IMR-90 (cell line): ENCODE data around the gene PISD. TPM values are rescaled to one million over a fixed set of nuclear protein-coding genes. Genes with fewer than 3 reads are reported as not detected.

Source experiments
- ATAC-seq: fragments of 200-7000 bp; cut with Tn5 transposase; 2 replicates; pipeline ENCODE4 v1.9.1; 2020; ENCODE audit warnings: low read depth, mild to moderate bottlenecking, moderate library complexity
- BruUV-seq: library from RNA; stranded (reverse); fragments of 400-500 nt; replicated peaks from 2 replicates; lab custom pipeline; 2021; lab: Mats Ljungman, UMichigan
- CTCF ChIA-PET: fragments of 300-600 bp; formaldehyde crosslinking; extraction: SDS; loops from one replicate; lab custom pipeline; 2021; ENCODE audit warnings: antibody characterized with exemption; lab: Yijun Ruan, JAX
- POLR2A ChIA-PET: fragments of 300-600 bp; sonication (Branson Sonifier 250); formaldehyde crosslinking; loops from one replicate; lab custom pipeline; 2022; ENCODE audit warnings: antibody characterized with exemption; ENCODE audit not compliant: unreplicated experiment; lab: Charles Lee
- DNase-seq: peaks from one replicate; pipeline ENCODE4 v3.0.0; 2013
- H2AFZ ChIP-seq: replicated peaks from 2 replicates; pipeline ENCODE3; 2013; ENCODE audit warnings: low read length, mild to moderate bottlenecking; ENCODE audit not compliant: poor library complexity
- H2AK5ac ChIP-seq: 2 replicates; pipeline ENCODE4 v1.6.1; 2013; ENCODE audit warnings: low read depth, low read length, inconsistent platforms
- H2AK9ac ChIP-seq: replicated peaks from 2 replicates; pipeline ENCODE3; 2013; ENCODE audit warnings: mild to moderate bottlenecking, low read depth, low read length, moderate library complexity; ENCODE audit not compliant: poor library complexity
- H2BK120ac ChIP-seq: 2 replicates; pipeline ENCODE4 v1.6.1; 2013; ENCODE audit warnings: low read depth, low read length, inconsistent platforms
- H2BK15ac ChIP-seq: 3 replicates; pipeline ENCODE4 v1.6.1; 2013; ENCODE audit warnings: low read depth, low read length, inconsistent platforms
- H2BK20ac ChIP-seq: 2 replicates; pipeline ENCODE4 v1.6.1; 2013; ENCODE audit warnings: low read depth, mild to moderate bottlenecking, inconsistent platforms, low read length, moderate library complexity
- H2BK5ac ChIP-seq: 2 replicates; pipeline ENCODE4 v1.6.1; 2013; ENCODE audit warnings: mild to moderate bottlenecking, low read depth, low read length, inconsistent platforms; ENCODE audit not compliant: poor library complexity, severe bottlenecking
- H3K14ac ChIP-seq: replicated peaks from 2 replicates; pipeline ENCODE4 v1.6.1; 2013; ENCODE audit warnings: low read depth, low read length, inconsistent platforms
- H3K18ac ChIP-seq: 2 replicates; pipeline ENCODE4 v1.6.1; 2013; ENCODE audit warnings: low read depth, low read length, control low read depth
- H3K23ac ChIP-seq: 2 replicates; pipeline ENCODE4 v1.6.1; 2013; ENCODE audit warnings: low read depth, low read length, inconsistent platforms
- H3K27ac ChIP-seq: 2 replicates; pipeline ENCODE4 v1.5.1; 2013; ENCODE audit warnings: mild to moderate bottlenecking, control low read depth, low read length; ENCODE audit not compliant: insufficient read depth
- H3K27me3 ChIP-seq: 2 replicates; pipeline ENCODE4 v1.6.1; 2013; ENCODE audit warnings: low read length; ENCODE audit not compliant: control insufficient read depth, insufficient read depth
- H3K36me3 ChIP-seq: 2 replicates; pipeline ENCODE4 v1.6.1; 2013; ENCODE audit warnings: low read length, mixed read lengths; ENCODE audit not compliant: control insufficient read depth, insufficient read depth
- H3K4ac ChIP-seq: 2 replicates; pipeline ENCODE4 v1.6.1; 2013; ENCODE audit warnings: low read depth, low read length, inconsistent platforms
- H3K4me1 ChIP-seq: 2 replicates; pipeline ENCODE4 v1.6.1; 2013; ENCODE audit warnings: low read length, mixed read lengths; ENCODE audit not compliant: control insufficient read depth, insufficient read depth
- H3K4me2 ChIP-seq: 2 replicates; pipeline ENCODE4 v1.6.1; 2013; ENCODE audit warnings: low read depth, mild to moderate bottlenecking, control low read depth, low read length, moderate library complexity
- H3K4me3 ChIP-seq: 2 replicates; pipeline ENCODE4 v1.5.1; 2013; ENCODE audit warnings: low read depth, mild to moderate bottlenecking, control low read depth, low read length, moderate library complexity; ENCODE audit not compliant: insufficient read depth
- H3K56ac ChIP-seq: 2 replicates; pipeline ENCODE4 v1.6.1; 2013; ENCODE audit warnings: low read length, inconsistent platforms; ENCODE audit not compliant: insufficient read depth; ENCODE audit errors: extremely low read depth
- H3K79me1 ChIP-seq, 2 experiments: 2 replicates each; pipeline ENCODE4 v1.6.1; 2013; ENCODE audit warnings: low read length in 2 of 2, inconsistent platforms in 1 of 2, low read depth in 1 of 2
- H3K9ac ChIP-seq: 2 replicates; pipeline ENCODE4 v1.6.1; 2013; ENCODE audit warnings: low read depth, low read length, control low read depth
- H3K9me1 ChIP-seq: 2 replicates; pipeline ENCODE4 v1.6.1; 2013; ENCODE audit warnings: low read length, inconsistent platforms; ENCODE audit not compliant: insufficient read depth
- H3K9me3 ChIP-seq: 2 replicates; pipeline ENCODE4 v1.6.1; 2013; ENCODE audit warnings: low read length; ENCODE audit not compliant: control insufficient read depth, insufficient read depth
- H4K20me1 ChIP-seq: 2 replicates; pipeline ENCODE4 v1.6.1; 2013; ENCODE audit warnings: low read length, inconsistent platforms; ENCODE audit not compliant: insufficient read depth
- H4K5ac ChIP-seq: 2 replicates; pipeline ENCODE4 v1.6.1; 2013; ENCODE audit warnings: mild to moderate bottlenecking, low read depth, low read length, control low read depth
- H4K8ac ChIP-seq, 2 experiments: 2 replicates each; pipeline ENCODE4 v1.6.1; 2013; ENCODE audit warnings: low read depth in 2 of 2, low read length in 2 of 2, control low read depth in 1 of 2, inconsistent platforms in 1 of 2
- H4K91ac ChIP-seq: 2 replicates; pipeline ENCODE4 v1.6.1; 2013; ENCODE audit warnings: low read depth, low read length, inconsistent platforms; ENCODE audit not compliant: insufficient read depth
- CEBPB ChIP-seq: IDR thresholded peaks from 2 replicates; pipeline ENCODE4 v1.6.1; 2012; ENCODE audit warnings: low read depth, low read length, improper control_type of control experiment
- CHD1 ChIP-seq: IDR thresholded peaks from 2 replicates; pipeline ENCODE4 v1.6.1; 2012; ENCODE audit warnings: low read depth, low read length, improper control_type of control experiment
- FOS ChIP-seq: fragments of 150-350 bp; IDR thresholded peaks from 2 replicates; pipeline ENCODE4 v1.6.1; 2016; ENCODE audit warnings: low read depth, low read length
- MAFK ChIP-seq: IDR thresholded peaks from 2 replicates; pipeline ENCODE4 v1.6.1; 2012; ENCODE audit warnings: low read depth, low read length, improper control_type of control experiment
- MAZ ChIP-seq: IDR thresholded peaks from 2 replicates; pipeline ENCODE4 v1.6.1; 2012; ENCODE audit warnings: low read depth, mild to moderate bottlenecking, low read length, improper control_type of control experiment, moderate library complexity, borderline replicate concordance
- MXI1 ChIP-seq: IDR thresholded peaks from 2 replicates; pipeline ENCODE4 v1.6.1; 2012; ENCODE audit warnings: low read depth, mild to moderate bottlenecking, low read length, moderate library complexity, borderline replicate concordance
- NFE2L2 ChIP-seq: fragments of 150-350 bp; IDR thresholded peaks from 2 replicates; pipeline ENCODE4 v1.6.1; 2016; ENCODE audit warnings: low read depth, mild to moderate bottlenecking, low read length
- RAD21 ChIP-seq: IDR thresholded peaks from 2 replicates; pipeline ENCODE4 v1.6.1; 2012; ENCODE audit warnings: low read length, improper control_type of control experiment
- RCOR1 ChIP-seq: IDR thresholded peaks from 2 replicates; pipeline ENCODE4 v1.6.1; 2012; ENCODE audit warnings: mild to moderate bottlenecking, low read length, improper control_type of control experiment; ENCODE audit not compliant: insufficient replicate concordance
- RFX5 ChIP-seq: IDR thresholded peaks from 2 replicates; pipeline ENCODE4 v1.8.0; 2012; ENCODE audit warnings: low read depth, mild to moderate bottlenecking, low read length, moderate library complexity
- SMC3 ChIP-seq: fragments of 150-350 bp; IDR thresholded peaks from 2 replicates; pipeline ENCODE4 v1.6.1; 2016; ENCODE audit warnings: low read depth, mild to moderate bottlenecking, antibody characterized with exemption, low read length, moderate library complexity
- WGBS, 2 experiments: methylation state at CpG; one replicate each; pipeline versions ENCODE4 v1.1.5 to v1.1.7; 2013; ENCODE audit warnings: missing lambda C conversion rate in 2 of 2; ENCODE audit not compliant: insufficient read length in 1 of 2; ENCODE audit errors: extremely low coverage in 2 of 2; 5-methylcytosine and 5-hydroxymethylcytosine counted together
- dilution Hi-C: fragments of 300-500 bp; cut with HindIII; formaldehyde crosslinking; loops from one replicate; pipeline ENCODE4 v1.14.3; 2018; ENCODE audit warnings: low sequenced_read_pairs; ENCODE audit not compliant: unreplicated experiment
- in situ Hi-C: fragments of 300-500 bp; cut with MboI; formaldehyde crosslinking; loops from 3 replicates; pipeline ENCODE4 v1.14.3; 2019; ENCODE audit warnings: low sequenced_read_pairs, inconsistent platforms, mixed read lengths
- intact Hi-C: fragments of 100-400 bp; cut with micrococcal nuclease; formaldehyde crosslinking; loops from 2 replicates; pipeline ENCODE4 v1.10.0; 2022
- polyA plus RNA-seq, 3 experiments: library from polyadenylated mRNA; depleted of rRNA; stranded (reverse); fragments of >200 nt; gene quantifications; 2 replicates each; pipeline ENCODE4 v1.2.3, GENCODE V29; 2012; ENCODE audit warnings: low replicate concordance in 1 of 3
- total RNA-seq: library from RNA; depleted of rRNA; stranded (reverse); fragments of >200 nt; gene quantifications from 2 replicates; pipeline ENCODE4 v1.2.3, GENCODE V29; 2012
- TF ChIP-seq, protein P1 (sequence below): fragments of 150-350 bp; IDR thresholded peaks from 2 replicates; pipeline ENCODE4 v1.6.1; 2017; ENCODE audit warnings: mild to moderate bottlenecking, antibody characterized with exemption, low read length, low read depth
- TF ChIP-seq, protein P2 (sequence below): conservative IDR thresholded peaks from 2 replicates; pipeline ENCODE4 v1.5.1; 2012; ENCODE audit warnings: mild to moderate bottlenecking, low read depth, low read length, improper control_type of control experiment

PISD gene
- total and polyA plus RNA-seq, 2 of the 4 experiments (the other 2 are of a cell fraction): 34.1 to 48.8 TPM

DNA sequence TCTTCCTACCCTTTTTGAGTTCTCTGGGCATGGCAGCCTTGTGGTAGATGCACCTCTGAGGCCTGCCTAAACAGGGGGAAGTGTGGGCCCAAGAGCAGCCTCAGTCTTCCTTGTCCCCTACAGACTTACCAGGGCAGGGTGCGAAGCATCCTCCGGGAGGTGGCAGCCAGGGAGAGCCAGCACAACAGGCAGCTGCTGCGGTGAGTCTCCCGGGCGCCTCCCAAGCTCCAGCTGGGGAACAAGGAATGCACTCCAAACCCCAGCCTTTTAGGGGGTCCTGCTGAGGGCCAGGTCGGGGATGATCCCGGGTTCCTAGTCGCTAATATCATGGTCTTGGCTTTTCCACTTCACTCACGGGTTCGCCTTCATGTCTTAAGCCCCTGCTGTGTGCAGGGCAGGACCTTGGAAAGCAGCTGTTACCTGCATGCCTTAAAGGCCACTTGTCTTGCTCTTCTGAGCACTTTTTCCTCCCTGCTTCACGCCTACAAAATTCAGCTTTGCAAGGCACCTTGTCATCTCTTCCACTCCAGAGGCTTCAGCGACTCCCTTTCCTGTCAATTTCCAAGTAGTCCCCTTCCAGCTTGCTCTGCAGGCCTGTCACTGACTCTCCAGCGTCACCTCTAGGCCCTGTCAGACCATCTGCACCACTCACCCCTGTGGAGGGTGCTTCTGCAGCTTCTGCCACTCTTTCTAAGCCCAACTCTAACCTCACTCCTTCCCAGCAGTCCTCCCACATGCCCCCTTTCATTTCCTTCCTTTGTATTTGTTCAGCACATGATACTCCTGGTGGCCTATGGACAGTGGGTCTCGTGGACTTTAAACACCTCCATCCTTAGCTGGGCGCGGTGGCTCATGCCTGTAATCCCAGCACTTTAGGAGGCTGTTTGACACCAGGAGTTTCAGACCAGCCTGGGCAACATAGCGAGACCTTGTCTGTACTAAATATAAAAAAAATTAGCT lies 57.0 kb downstream of the PISD start:
- in situ Hi-C loops: no loop called here
- H3K27ac ChIP-seq: no peak overlapping the region
- no peak overlapping the region for H4K8ac ChIP-seq
- BruUV-seq: no TSS peak
- dilution Hi-C loops: no loop called here
- no peak overlapping the region for H2AK9ac ChIP-seq
- H3K4me3 ChIP-seq: no peak overlapping the region
- H3K9ac ChIP-seq: no peak overlapping the region
- H2BK15ac ChIP-seq: no peak overlapping the region
- H3K4me1 ChIP-seq: peaks cover 8% of the 10 kb centered on the region
- no peaks in the 10 kb centered on the region for H3K9me3 ChIP-seq
- no peak overlapping the region for H3K18ac ChIP-seq
- intact Hi-C loops: no loop called here
- no peaks in the 10 kb centered on the region for H3K27me3 ChIP-seq
- 0 out of 4 replicates have a peak, but pooled peaks cover 0 to 6% of the 10 kb centered on the region in 2 experiments for H3K79me1 ChIP-seq
- H4K20me1 ChIP-seq: no peaks in the 10 kb centered on the region
- no peak overlapping the region; the same call in 1 of the 2 replicates for H2BK20ac ChIP-seq
- no peak overlapping the region for H2BK120ac ChIP-seq
- DNase-seq (no peak), ATAC-seq (no peak)
- H3K9me1 ChIP-seq: peaks cover 31% of the 10 kb centered on the region
- H3K4me2 ChIP-seq: no peak overlapping the region
- H3K36me3 ChIP-seq: peaks cover 2% of the 10 kb centered on the region; the same call in 1 of the 2 replicates
- ChIA-PET POLR2A (interaction anchor here (0.6 kb wide), 1 partner anchor 1409 kb away, joined by 3 read pairs; no protein-coding TSS in a partner anchor), CTCF (interaction anchor here (0.9 kb wide), 1 partner anchor 48 kb away, joined by 4 read pairs; no protein-coding TSS in a partner anchor)
- H4K91ac ChIP-seq: peak overlapping the region; percentile 16
- H2BK5ac ChIP-seq: no peak overlapping the region
- peak overlapping the region; percentile 21; the same call in 1 of the 2 replicates for H2AK5ac ChIP-seq
- H3K14ac ChIP-seq: no peak overlapping the region
- no peak overlapping the region for H4K5ac ChIP-seq
- 0 out of 2 replicates have a peak overlapping the region, but pooled peaks have one; percentile 10 for H3K23ac ChIP-seq
- no peak overlapping the region for H2AFZ ChIP-seq
- H3K4ac ChIP-seq: peak overlapping the region; percentile 30; the same call in 1 of the 2 replicates
- H3K56ac ChIP-seq: no peak overlapping the region
- WGBS, 2 experiments: 83% methylated on average over 11 of the region's 17 CpGs; no CpG with 5 or more reads in 1 of the 2 experiments
- TF ChIP-seq, protein P1, sequence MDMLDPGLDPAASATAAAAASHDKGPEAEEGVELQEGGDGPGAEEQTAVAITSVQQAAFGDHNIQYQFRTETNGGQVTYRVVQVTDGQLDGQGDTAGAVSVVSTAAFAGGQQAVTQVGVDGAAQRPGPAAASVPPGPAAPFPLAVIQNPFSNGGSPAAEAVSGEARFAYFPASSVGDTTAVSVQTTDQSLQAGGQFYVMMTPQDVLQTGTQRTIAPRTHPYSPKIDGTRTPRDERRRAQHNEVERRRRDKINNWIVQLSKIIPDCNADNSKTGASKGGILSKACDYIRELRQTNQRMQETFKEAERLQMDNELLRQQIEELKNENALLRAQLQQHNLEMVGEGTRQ: no peak
- TF ChIP-seq MXI1 (no peak), SMC3 (no peak), MAZ (no peak), RAD21 (no peak), NFE2L2 (no peak), MAFK (no peak), CHD1 (no peak), CEBPB (no peak), FOS (no peak), RFX5 (no peak), RCOR1 (no peak)
- TF ChIP-seq, protein P2, sequence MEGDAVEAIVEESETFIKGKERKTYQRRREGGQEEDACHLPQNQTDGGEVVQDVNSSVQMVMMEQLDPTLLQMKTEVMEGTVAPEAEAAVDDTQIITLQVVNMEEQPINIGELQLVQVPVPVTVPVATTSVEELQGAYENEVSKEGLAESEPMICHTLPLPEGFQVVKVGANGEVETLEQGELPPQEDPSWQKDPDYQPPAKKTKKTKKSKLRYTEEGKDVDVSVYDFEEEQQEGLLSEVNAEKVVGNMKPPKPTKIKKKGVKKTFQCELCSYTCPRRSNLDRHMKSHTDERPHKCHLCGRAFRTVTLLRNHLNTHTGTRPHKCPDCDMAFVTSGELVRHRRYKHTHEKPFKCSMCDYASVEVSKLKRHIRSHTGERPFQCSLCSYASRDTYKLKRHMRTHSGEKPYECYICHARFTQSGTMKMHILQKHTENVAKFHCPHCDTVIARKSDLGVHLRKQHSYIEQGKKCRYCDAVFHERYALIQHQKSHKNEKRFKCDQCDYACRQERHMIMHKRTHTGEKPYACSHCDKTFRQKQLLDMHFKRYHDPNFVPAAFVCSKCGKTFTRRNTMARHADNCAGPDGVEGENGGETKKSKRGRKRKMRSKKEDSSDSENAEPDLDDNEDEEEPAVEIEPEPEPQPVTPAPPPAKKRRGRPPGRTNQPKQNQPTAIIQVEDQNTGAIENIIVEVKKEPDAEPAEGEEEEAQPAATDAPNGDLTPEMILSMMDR: no peak
